ENCODE data around the gene PFKFB3. TPM values are rescaled to one million over a fixed set of nuclear protein-coding genes. Genes with fewer than 3 reads are reported as not detected.
"Not testable (repeated sequence)": the region's sequence is repeated elsewhere in the genome, so short reads cannot be mapped to it uniquely, and the experiment has no call there.

PFKFB3 gene
- total and polyA plus RNA-seq, 4 donors: 24.9 to 54.8 (median 39.3) TPM

DNA sequence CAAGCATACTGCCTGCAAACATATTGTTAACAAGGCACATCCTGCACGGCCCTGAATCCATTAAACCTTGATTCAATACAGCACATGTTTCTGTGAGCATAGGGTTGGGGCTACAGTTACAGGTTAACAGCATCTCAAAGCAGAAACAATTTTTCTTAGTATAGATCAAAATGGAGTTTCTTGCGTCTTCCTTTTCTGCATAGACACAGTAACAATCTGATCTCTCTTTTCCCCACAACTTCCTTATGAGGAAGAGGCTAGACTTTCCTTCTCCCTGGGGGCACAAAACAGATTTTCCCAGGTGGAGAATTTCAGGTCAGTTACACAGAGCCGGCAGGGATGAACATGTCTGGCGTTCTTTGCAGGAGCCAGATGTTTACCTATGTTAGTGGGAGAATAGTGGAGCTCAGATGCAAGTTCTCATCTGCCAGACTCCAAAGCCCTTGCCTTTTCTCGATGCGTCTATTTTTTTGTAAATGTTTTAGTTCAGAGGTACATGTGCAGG lies 37.5 kb upstream of the PFKFB3 start:
- DNase-seq (ENCODE audit: low read depth in 4 of 6, low spot score in 6 of 6): no peak
- H3K36me3 ChIP-seq (ENCODE audit: control insufficient read depth, insufficient read depth, low read length): peaks cover 10% of the 10 kb centered on the region
- no peak overlapping the region for H3K27ac ChIP-seq (ENCODE audit: low read depth, low read length)
- H3K4me1 ChIP-seq (ENCODE audit: control insufficient read depth, insufficient read depth, low read length): peaks cover 11% of the 10 kb centered on the region
- no peaks in the 10 kb centered on the region for H3K9me3 ChIP-seq (ENCODE audit: control insufficient read depth, insufficient read depth, low read length)
- 90% methylated on average over 2 of the region's 6 CpGs for WGBS (ENCODE audit: insufficient coverage)
- no peak overlapping the region for H3K4me3 ChIP-seq (ENCODE audit: low read depth, low read length)
- no peaks in the 10 kb centered on the region for H3K27me3 ChIP-seq (ENCODE audit: control insufficient read depth, insufficient read depth, low read length)

DNA sequence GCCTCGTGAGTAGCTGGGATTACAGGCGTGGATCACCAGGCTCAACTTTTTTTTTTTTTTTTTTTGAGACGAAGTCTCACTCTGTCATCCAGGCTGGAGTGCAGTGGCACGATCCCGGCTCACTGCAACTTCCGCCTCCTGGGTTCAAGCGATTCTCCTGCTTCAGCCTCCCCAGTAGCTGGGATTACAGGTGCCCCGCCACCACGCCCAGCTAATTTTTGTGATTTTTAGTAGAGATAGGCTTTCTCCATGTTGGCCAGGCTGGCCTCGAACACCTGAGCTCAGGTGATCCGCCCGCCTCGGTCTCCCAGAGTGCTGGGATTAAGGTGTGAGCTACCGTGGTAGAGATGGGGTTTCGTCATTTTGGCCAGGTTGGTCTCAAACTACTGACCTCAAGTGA lies 36.8 kb upstream of the PFKFB3 start:
- H3K4me1 ChIP-seq (ENCODE audit: control insufficient read depth, insufficient read depth, low read length): peaks cover 11% of the 10 kb centered on the region
- not testable (repeated sequence) for H3K27me3 ChIP-seq (ENCODE audit: control insufficient read depth, insufficient read depth, low read length); H3K4me3 ChIP-seq (ENCODE audit: low read depth, low read length); H3K27ac ChIP-seq (ENCODE audit: low read depth, low read length); DNase-seq (ENCODE audit: low read depth in 4 of 6, low spot score in 6 of 6); H3K9me3 ChIP-seq (ENCODE audit: control insufficient read depth, insufficient read depth, low read length)
- WGBS (ENCODE audit: insufficient coverage): 95% methylated on average over 4 of the region's 15 CpGs
- H3K36me3 ChIP-seq (ENCODE audit: control insufficient read depth, insufficient read depth, low read length): peaks cover 10% of the 10 kb centered on the region

DNA sequence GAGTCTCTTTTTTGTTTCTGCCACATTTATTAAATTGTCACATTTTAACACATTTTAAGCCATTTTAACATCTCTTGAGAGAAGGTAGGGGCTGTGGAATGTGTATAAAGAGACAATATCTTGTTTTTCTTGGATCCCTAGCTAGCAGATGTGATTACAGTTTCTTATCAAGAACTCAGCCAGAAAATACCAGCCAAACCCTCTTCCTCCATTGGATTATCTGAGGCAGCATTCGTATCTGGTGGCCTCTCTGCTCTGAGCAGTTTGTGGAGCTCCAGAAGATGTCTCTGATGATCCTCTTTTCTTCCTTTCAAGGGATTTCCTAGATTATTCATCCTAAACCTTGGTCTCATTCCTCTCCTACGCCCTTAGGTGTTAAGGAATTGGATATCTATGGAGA lies 35.3 kb upstream of the PFKFB3 start:
- no peaks in the 10 kb centered on the region for H3K9me3 ChIP-seq (ENCODE audit: control insufficient read depth, insufficient read depth, low read length)
- H3K4me3 ChIP-seq (ENCODE audit: low read depth, low read length): no peak overlapping the region
- H3K4me1 ChIP-seq (ENCODE audit: control insufficient read depth, insufficient read depth, low read length): peaks cover 11% of the 10 kb centered on the region
- 86% methylated on average over 1 of the region's 2 CpGs for WGBS (ENCODE audit: insufficient coverage)
- no peak for DNase-seq (ENCODE audit: low read depth in 4 of 6, low spot score in 6 of 6)
- no peaks in the 10 kb centered on the region for H3K27me3 ChIP-seq (ENCODE audit: control insufficient read depth, insufficient read depth, low read length)
- H3K36me3 ChIP-seq (ENCODE audit: control insufficient read depth, insufficient read depth, low read length): peaks cover 10% of the 10 kb centered on the region
- H3K27ac ChIP-seq (ENCODE audit: low read depth, low read length): no peak overlapping the region

- Histone ChIP-seq H3K27me3 (ENCODE audit: control insufficient read depth, insufficient read depth, low read length) (no peaks in the 10 kb centered on the region), H3K4me3 (ENCODE audit: low read depth, low read length) (no peak overlapping the region), H3K27ac (ENCODE audit: low read depth, low read length) (no peak overlapping the region), H3K9me3 (ENCODE audit: control insufficient read depth, insufficient read depth, low read length) (no peaks in the 10 kb centered on the region), H3K4me1 (ENCODE audit: control insufficient read depth, insufficient read depth, low read length) (peaks cover 10% of the 10 kb centered on the region), H3K36me3 (ENCODE audit: control insufficient read depth, insufficient read depth, low read length) (peaks cover 10% of the 10 kb centered on the region)
- WGBS (ENCODE audit: insufficient coverage): 89% methylated on average over 3 of the region's 3 CpGs
- DNase-seq (ENCODE audit: low read depth in 4 of 6, low spot score in 6 of 6): no peak
These were observed 34.6 kb upstream of the PFKFB3 start for GRCh38 chr10:6168084-6168483.

DNA sequence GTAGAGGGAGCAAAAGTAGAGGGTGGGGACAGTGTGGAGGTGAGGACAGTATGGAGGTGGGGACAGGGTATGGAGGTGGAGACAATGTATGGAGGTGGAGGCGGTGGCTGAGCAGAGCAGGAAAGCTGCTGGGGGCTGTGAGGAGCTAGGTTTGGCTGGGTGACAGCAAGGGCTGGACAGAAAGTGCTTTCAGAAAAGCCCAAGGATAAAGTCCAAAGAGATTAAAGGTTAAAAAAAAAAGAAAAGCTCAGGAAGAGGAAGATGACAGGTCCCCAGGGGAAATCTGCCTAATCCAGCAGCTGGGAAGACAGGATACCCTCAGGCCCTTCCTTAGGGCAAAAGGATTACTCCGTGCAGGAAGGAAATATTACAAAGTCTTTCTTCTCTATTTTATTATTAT lies 32.1 kb upstream of the PFKFB3 start:
- no peaks in the 10 kb centered on the region for H3K27me3 ChIP-seq (ENCODE audit: control insufficient read depth, insufficient read depth, low read length)
- peaks cover 6% of the 10 kb centered on the region for H3K4me1 ChIP-seq (ENCODE audit: control insufficient read depth, insufficient read depth, low read length)
- no peak overlapping the region for H3K27ac ChIP-seq (ENCODE audit: low read depth, low read length)
- peaks cover 15% of the 10 kb centered on the region for H3K36me3 ChIP-seq (ENCODE audit: control insufficient read depth, insufficient read depth, low read length)
- DNase-seq (ENCODE audit: low read depth in 4 of 6, low spot score in 6 of 6): no peak
- H3K9me3 ChIP-seq (ENCODE audit: control insufficient read depth, insufficient read depth, low read length): no peaks in the 10 kb centered on the region
- no peak overlapping the region for H3K4me3 ChIP-seq (ENCODE audit: low read depth, low read length)
- WGBS (ENCODE audit: insufficient coverage): 89% methylated on average over 1 of the region's 2 CpGs

GRCh38 chr10:6171881-6172695 lies 30.6 kb upstream of the PFKFB3 start:
- no peak overlapping the region for H3K4me3 ChIP-seq (ENCODE audit: low read depth, low read length)
- DNase-seq (ENCODE audit: low read depth in 4 of 6, low spot score in 6 of 6): peak in 1 of 6 donors; percentile 22
- H3K9me3 ChIP-seq (ENCODE audit: control insufficient read depth, insufficient read depth, low read length): no peaks in the 10 kb centered on the region
- no peaks in the 10 kb centered on the region for H3K27me3 ChIP-seq (ENCODE audit: control insufficient read depth, insufficient read depth, low read length)
- H3K4me1 ChIP-seq (ENCODE audit: control insufficient read depth, insufficient read depth, low read length): peaks cover 6% of the 10 kb centered on the region
- 85% methylated on average over 20 of the region's 23 CpGs for WGBS (ENCODE audit: insufficient coverage)
- no peak overlapping the region for H3K27ac ChIP-seq (ENCODE audit: low read depth, low read length)
- H3K36me3 ChIP-seq (ENCODE audit: control insufficient read depth, insufficient read depth, low read length): peaks cover 5% of the 10 kb centered on the region

- no peaks in the 10 kb centered on the region for H3K27me3 ChIP-seq (ENCODE audit: control insufficient read depth, insufficient read depth, low read length)
- peaks cover 6% of the 10 kb centered on the region for H3K4me1 ChIP-seq (ENCODE audit: control insufficient read depth, insufficient read depth, low read length)
- H3K4me3 ChIP-seq (ENCODE audit: low read depth, low read length): no peak overlapping the region
- DNase-seq (ENCODE audit: low read depth in 4 of 6, low spot score in 6 of 6): no peak
- H3K9me3 ChIP-seq (ENCODE audit: control insufficient read depth, insufficient read depth, low read length): no peaks in the 10 kb centered on the region
- H3K27ac ChIP-seq (ENCODE audit: low read depth, low read length): no peak overlapping the region
- 59% methylated on average over 5 of the region's 8 CpGs for WGBS (ENCODE audit: insufficient coverage)
- peaks cover 5% of the 10 kb centered on the region for H3K36me3 ChIP-seq (ENCODE audit: control insufficient read depth, insufficient read depth, low read length)
These were observed 29.5 kb upstream of the PFKFB3 start for GRCh38 chr10:6173203-6173602.

DNA sequence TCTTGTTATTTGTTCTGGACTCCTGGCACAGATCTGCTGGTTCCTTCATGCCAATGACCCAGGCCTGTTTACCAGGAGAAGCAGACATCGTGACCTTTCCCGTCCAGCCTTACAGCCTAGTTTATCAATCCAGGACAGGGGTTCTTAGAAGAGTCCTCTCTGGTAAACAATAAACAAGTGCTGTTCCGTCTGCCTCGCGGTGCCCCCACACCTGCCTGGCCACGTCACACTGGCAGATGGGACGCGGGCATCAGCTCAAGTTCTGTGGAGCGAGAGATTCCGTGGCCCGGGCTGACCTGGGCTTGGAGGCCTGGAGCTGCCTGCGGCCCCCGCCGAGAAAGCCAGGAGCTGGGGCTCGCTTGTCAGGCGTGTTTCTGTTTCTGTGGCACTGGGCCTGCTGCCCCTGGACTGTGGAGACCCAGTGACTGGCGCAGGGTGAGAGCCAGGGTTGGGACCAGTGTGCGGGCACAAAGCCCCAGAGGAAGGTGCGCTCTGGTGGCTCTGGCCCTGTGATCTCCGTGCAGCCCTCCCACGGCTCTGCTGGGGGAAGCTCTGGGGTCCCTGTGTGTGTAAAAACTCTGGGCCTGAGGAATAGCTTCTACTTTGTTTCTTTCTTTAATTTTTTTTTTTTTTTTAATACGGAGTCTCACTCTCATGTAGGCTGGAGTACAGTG lies 28.4 kb upstream of the PFKFB3 start:
- no peak overlapping the region for H3K27ac ChIP-seq (ENCODE audit: low read depth, low read length)
- 87% methylated on average over 18 of the region's 22 CpGs for WGBS (ENCODE audit: insufficient coverage)

DNA sequence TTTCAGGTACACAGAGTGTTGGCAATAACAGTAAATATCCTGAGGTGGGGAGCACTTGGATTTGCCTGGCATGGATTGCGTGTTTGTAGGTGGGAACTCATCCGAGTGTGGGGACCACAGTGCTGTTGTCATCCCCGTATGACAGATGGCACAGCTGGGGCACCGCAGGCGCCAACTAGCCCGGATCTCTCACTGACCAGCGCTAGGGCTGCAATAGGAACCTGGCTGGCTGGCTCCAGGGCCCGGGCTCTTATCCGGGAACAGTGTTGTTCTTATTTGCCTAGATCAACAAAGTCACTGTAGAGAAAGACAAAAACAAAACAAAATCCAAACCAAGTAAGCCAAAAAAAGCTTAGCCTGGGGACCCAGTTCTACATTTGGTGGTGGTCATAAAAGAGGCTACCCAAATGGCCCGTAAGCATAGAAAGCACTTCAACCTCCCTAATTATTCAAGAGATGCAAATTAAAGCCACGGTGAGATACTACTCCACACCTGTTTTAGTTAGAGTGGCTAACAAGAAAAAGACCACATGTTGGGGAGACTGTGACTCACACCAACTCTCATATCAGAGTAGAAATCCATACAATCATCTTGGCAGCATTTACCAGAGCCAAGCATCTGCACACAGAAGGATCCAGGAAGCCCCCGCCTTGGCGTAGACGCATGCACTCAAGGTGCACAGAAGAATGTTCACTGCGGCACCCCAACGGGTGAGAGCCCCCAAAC lies 27.2 kb upstream of the PFKFB3 start:
- Histone ChIP-seq H3K4me1 (ENCODE audit: control insufficient read depth, insufficient read depth, low read length) (peaks cover 12% of the 10 kb centered on the region), H3K27ac (ENCODE audit: low read depth, low read length) (no peak overlapping the region), H3K4me3 (ENCODE audit: low read depth, low read length) (no peak overlapping the region), H3K9me3 (ENCODE audit: control insufficient read depth, insufficient read depth, low read length) (no peaks in the 10 kb centered on the region), H3K36me3 (ENCODE audit: control insufficient read depth, insufficient read depth, low read length) (peaks cover 5% of the 10 kb centered on the region), H3K27me3 (ENCODE audit: control insufficient read depth, insufficient read depth, low read length) (no peaks in the 10 kb centered on the region)
- 87% methylated on average over 14 of the region's 16 CpGs for WGBS (ENCODE audit: insufficient coverage)
- no peak for DNase-seq (ENCODE audit: low read depth in 4 of 6, low spot score in 6 of 6)

More for the DNA sequence above, 28.4 kb upstream of the PFKFB3 start:
- peaks cover 12% of the 10 kb centered on the region for H3K4me1 ChIP-seq (ENCODE audit: control insufficient read depth, insufficient read depth, low read length)
- H3K9me3 ChIP-seq (ENCODE audit: control insufficient read depth, insufficient read depth, low read length): no peaks in the 10 kb centered on the region
- peaks cover 5% of the 10 kb centered on the region for H3K36me3 ChIP-seq (ENCODE audit: control insufficient read depth, insufficient read depth, low read length)
- H3K4me3 ChIP-seq (ENCODE audit: low read depth, low read length): no peak overlapping the region
- no peak for DNase-seq (ENCODE audit: low read depth in 4 of 6, low spot score in 6 of 6)
- no peaks in the 10 kb centered on the region for H3K27me3 ChIP-seq (ENCODE audit: control insufficient read depth, insufficient read depth, low read length)

Data from spinal cord (tissue), 10 donors.